ENCODE data around the gene ASIC4.

The ASIC4 gene

GRCh38 chr2:219554350-219554749, 40.1 kb downstream of the ASIC4 start:
- no peak for DNase-seq

- DNase-seq = no peak
Observed at GRCh38 chr2:219555956-219556355, 41.7 kb downstream of the ASIC4 start.

DNA sequence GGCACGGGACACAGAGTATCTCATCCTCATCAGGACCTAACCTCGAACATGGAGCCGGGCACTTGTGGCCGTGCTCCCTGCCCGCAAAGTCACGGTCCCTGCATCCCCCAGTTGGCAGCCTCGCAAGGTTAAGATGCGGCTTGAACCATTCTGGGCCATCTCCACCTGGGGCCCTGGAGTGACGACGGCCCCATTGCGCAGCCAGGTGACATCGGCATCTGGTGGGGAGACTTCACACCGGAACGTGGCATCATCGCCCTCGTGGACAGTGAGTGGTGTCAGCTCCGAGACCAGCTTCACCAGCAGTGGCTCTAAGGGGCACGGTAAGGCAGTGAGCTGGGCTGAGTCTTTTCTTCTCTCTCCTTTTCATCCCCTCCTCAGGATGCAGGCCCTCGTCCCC, 42.1 kb downstream of the ASIC4 start:
- no peak for DNase-seq

- DNase-seq = no peak
Observed at GRCh38 chr2:219557320-219557719, 43.0 kb downstream of the ASIC4 start.

- no peak for DNase-seq
Observed at GRCh38 chr2:219557791-219558785, 43.8 kb downstream of the ASIC4 start.

- no peak for DNase-seq
Observed at GRCh38 chr2:219559156-219559915, 45.1 kb downstream of the ASIC4 start.

DNA sequence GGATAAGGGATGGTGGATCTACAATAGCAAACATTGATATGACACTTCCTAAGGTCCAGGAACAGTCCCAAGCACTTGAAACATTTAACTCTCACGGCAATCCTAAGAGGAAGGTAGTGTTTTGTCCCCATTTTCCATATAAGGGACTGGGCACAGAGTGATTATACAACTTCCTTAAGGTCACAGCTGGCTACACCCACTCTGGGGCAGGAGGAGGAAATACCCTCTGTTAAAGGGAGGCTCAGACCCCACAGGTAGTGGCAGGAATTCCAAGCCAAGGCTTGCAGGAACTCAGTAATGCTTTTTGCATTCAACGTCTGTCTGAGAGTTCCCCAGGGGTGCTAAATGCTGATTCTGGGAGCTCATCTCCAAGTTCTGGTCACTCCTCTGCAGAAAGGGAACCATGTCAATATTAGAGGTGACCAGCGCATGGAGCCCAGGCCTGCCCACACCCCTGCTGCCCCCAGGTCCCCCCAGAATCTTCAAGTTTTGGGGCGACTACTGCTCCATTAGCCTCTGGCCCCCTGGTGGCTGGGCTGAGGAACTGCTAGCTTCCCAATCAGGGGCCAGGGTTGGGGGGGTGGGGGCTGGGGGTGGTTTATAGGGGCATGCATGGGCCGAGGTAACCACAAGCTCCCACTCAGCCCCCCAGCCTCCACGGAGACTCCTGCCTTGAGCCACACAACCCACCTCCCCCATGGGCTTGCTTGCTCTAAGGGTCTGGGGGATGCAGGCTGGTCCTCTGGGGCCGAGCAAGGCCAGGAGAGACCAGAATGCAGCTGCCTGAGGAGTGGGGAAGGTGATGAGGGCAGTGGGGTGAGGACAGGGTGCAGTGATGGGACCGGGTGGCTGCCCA, 46.0 kb downstream of the ASIC4 start:
- no peak for DNase-seq

DNA sequence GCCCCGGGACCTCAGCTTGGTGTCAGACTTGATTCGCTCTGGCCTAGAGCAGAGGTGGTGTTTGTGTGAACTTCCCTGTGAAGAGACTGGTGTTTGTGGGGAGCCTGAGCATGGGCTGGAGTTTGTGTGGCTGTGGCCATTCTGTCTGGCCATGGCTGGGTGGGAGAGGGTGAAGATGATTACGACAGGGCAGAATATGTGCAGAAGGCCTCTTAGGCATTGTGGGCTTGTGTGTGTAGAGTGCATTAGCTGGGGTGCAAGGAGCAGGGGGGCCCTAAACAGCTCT, 46.6 kb downstream of the ASIC4 start:
- DNase-seq = no peak

- DNase-seq = no peak
Observed at GRCh38 chr2:219561179-219562048, 47.1 kb downstream of the ASIC4 start.

DNA sequence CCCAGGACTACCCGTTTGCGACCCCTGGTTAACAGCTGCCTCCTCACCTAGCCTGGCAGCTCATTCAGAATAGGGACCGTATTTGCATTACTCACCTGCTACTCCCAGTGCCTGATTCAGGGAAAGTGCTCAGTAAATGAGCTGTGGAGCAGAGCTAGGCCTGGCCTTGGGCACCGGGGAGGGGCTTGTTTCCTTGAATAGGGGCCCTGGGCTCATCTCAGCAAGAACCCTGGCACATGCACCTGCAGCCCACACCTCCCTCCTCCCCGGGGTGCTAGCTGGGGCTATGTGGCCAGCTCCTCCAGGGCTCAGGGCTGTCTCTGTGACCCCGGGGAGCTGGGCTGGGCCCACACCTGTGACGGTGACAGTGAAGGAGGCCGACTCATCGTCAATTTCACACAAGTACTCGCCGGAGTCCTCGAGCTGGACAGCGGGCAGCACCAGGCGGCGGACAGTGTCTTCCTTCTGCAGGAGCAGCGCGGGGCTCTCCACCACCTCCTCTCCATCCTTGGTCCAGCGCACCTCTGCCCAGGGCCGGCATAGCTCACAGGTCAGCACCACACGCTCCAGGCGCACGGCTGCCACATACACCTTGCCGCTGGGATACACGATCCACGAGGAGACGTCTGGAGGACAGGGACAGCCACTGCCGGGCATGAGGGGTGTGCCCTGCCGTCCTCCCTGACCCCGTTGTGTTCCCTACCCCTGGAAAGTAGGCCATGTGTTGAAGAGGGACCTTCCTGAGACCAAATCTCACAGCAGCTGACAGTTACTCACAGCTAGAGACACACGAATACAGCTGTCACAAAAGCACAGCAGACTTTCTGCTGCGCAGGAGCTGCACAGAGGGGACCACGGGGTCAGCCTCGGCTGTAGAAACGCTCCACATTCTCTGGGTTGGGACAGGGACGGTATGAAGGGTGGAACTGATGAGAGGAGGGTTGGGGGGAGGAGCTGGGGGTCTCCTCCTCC, 48.1 kb downstream of the ASIC4 start:
- DNase-seq = no peak

GRCh38 chr2:219563271-219563928, 49.1 kb downstream of the ASIC4 start:
- no peak for DNase-seq

- DNase-seq = no peak
Observed at GRCh38 chr2:219565130-219566080, 51.1 kb downstream of the ASIC4 start.

GRCh38 chr2:219566640-219567039, 52.4 kb downstream of the ASIC4 start:
- no peak for DNase-seq

DNA sequence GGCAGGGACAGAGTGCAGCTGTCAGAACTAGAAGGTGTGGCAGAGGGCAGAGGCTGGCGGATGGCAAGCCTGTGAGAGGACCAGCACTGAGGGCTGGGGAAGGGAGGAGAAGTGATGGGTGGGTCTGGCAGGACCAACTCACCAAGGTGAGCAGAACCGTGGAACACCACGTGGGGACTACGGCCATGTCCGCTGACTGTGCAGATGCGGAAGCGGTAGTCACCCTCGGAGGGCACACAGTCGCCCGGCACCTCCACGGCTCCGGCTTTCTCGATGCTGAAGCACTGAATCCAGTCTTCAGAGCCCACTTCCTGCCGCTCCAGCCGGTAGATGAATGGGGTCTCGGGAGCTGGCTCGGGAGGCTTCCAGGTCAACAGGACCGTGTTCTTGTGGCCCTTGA, 52.8 kb downstream of the ASIC4 start:
- DNase-seq = no peak

DNA sequence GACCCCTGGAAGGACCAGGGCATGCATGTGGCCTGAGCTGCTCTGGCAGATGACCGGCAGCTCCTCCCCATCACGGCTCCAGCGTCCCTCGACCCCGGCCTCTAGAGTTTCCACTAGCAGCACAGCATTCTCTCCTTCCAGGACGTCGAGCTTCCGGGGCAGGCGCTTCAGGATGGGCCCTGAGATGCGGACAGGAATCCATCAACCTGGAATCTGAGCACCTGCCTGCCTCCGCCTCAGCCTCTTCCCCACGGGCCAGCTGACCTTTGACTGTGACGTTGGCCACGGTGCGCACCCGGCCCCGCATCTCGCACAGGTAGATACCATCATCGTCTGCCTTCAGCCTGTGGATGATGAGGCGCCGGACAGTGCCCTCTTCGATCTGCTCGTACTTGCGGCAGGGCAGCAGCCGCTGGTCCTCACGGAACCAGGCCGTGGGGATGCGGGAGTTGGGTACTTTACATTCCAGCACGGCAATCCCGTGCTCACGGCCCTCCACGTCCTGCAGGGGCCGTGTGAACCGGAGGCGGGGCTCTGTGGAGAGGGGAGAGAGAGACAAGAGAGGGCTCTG, 53.6 kb downstream of the ASIC4 start:
- no peak for DNase-seq

DNA sequence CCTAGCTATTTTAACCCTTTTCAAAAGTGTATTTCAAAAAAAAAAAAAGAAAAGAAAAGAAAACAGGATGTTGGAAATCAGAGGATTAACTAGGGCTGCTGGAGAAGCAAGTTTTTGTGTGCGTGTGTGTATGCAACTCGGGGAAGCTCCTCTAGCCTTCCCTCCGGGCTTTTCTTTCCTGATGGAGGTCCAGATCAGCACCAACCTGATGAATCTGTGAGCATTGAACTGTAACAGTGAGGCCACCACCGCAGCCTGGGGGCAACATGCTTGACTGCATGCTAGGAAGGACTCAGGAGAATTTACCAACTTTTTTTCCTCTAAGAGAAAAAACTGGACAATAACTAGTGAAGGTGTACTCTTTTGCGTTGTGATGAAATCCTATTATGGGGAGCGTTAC, 54.8 kb downstream of the ASIC4 start:
- no peak for DNase-seq

- DNase-seq = no peak
Observed at GRCh38 chr2:219569635-219570034, 55.4 kb downstream of the ASIC4 start.

GRCh38 chr2:219570194-219570923, 56.1 kb downstream of the ASIC4 start:
- DNase-seq = peak; percentile 70

Measured in retina (tissue), 1 donor.